ENCODE measurements around the gene DNAJC18. TPM values are rescaled to one million over a fixed set of nuclear protein-coding genes. Genes with fewer than 3 reads are reported as not detected.
A peak's percentile ranks its signal among the peaks of the same experiment; 100 is the strongest.

Gene DNAJC18
- total and polyA plus RNA-seq, 2 experiments from 2014 or later: 10.9 to 13.4 TPM

DNA sequence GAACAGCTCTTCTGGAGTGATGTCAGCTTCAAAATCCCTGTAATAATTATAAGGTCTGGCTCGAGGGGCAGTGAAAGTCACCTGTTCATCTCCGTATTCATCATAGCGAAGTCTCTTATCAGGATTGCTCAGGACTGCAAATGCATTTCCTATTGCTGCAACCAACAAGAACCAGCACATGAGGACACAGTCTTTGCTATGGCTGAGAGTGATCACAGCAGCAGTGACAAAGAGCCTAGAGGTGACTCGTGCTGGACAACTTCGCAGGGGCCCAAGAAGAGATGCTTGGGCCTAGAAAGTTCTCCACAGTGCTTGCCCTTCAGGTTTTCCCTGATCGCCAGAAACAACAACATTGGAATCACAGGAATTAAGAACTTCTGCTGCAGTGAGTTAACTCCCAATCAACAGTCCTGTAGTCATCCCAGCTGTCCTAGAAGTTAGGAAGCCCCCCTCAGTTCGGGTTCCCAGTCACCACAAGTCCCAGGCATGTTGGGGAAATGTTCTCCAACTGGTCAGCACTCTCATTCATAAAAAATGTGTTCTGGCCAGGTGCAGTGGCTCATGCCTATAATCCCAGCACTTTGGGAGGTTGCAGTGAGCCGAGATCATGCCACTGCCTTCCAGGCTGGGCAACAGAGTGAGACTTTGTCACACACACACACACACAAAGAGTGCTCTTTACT lies 13.0 kb downstream of the DNAJC18 start:
- Histone ChIP-seq H3K4me1 (ENCODE audit: insufficient read depth) (0 out of 2 replicates have a peak, but pooled peaks cover 4% of the 10 kb centered on the region), H3K9ac (no peak overlapping the region), H3K79me2 (ENCODE audit: insufficient read depth) (no peaks in the 10 kb centered on the region), H3K27ac (peak overlapping the region; percentile 56), H3K27me3 (replicated peaks; ENCODE audit: insufficient read depth) (no peaks in the 10 kb centered on the region), H3K4me3 (no peak overlapping the region), H3F3A (ENCODE audit: insufficient read depth) (0 out of 2 replicates have a peak, but pooled peaks cover 5% of the 10 kb centered on the region), H4K20me1 (ENCODE audit: insufficient read depth) (no peaks in the 10 kb centered on the region), H3K4me2 (ENCODE audit: unreplicated experiment) (no peak overlapping the region), H3K9me2 (ENCODE audit: insufficient read depth) (no peaks in the 10 kb centered on the region), H3K9me3 (ENCODE audit: low read depth) (no peaks in the 10 kb centered on the region), H2AFZ (no peak overlapping the region), H3K36me3 (ENCODE audit: low read depth) (no peaks in the 10 kb centered on the region)
- in situ Hi-C loops (cut with MboI): loop anchor here (10.0 kb wide), 1 partner anchor 88 kb away; no protein-coding TSS in a partner anchor
- DNase-seq: peak; percentile 53
- WGBS, 2 experiments (ENCODE audit: low coverage in 1 of 2, low lambda C conversion rate in 2 of 2, missing lambda C conversion rate in 2 of 2): 74 to 83% methylated on average over 8 of the region's 8 CpGs
- TF ChIP-seq EZH2phosphoT487 (IDR thresholded peaks at IDR 0.05; ENCODE audit: insufficient read depth, low read depth): no peak
- TF ChIP-seq EZH2 (IDR thresholded peaks at IDR 0.05; ENCODE audit: insufficient read depth, poor library complexity, severe bottlenecking): no peak

DNA sequence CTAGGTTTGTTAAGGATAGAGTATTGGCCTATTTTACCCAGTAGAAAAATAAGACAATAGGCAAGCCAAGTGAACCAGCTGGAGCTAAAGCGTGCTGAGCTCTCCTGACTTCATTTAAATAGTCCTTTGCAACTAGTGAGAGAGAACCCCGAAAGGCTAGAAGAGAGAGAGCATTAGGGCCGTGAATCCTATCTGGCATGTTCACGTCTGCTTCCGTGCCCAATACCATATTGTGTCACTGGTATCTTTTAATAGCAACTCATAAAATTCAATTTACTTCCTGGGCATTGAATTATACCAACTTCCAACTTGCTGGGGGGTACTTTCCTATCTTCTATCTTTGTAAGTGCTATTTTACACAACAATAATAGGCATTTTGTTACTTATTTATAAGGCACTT lies 13.8 kb downstream of the DNAJC18 start:
- Histone ChIP-seq H3K4me1 (ENCODE audit: insufficient read depth) (0 out of 2 replicates have a peak, but pooled peaks cover 4% of the 10 kb centered on the region), H4K20me1 (ENCODE audit: insufficient read depth) (no peaks in the 10 kb centered on the region), H3K4me2 (ENCODE audit: unreplicated experiment) (no peak overlapping the region), H3K36me3 (ENCODE audit: low read depth) (no peaks in the 10 kb centered on the region), H3K27ac (no peak overlapping the region), H3K9ac (no peak overlapping the region), H3K4me3 (no peak overlapping the region), H3K27me3 (replicated peaks; ENCODE audit: insufficient read depth) (no peaks in the 10 kb centered on the region), H3F3A (ENCODE audit: insufficient read depth) (0 out of 2 replicates have a peak, but pooled peaks cover 5% of the 10 kb centered on the region), H2AFZ (no peak overlapping the region), H3K9me2 (ENCODE audit: insufficient read depth) (no peaks in the 10 kb centered on the region), H3K79me2 (ENCODE audit: insufficient read depth) (no peaks in the 10 kb centered on the region), H3K9me3 (ENCODE audit: low read depth) (no peaks in the 10 kb centered on the region)
- in situ Hi-C loops (cut with MboI): loop anchor here (10.0 kb wide), 1 partner anchor 89 kb away; no protein-coding TSS in a partner anchor
- DNase-seq: no peak
- 93 to 98% methylated on average over 5 of the region's 5 CpGs for WGBS, 2 experiments (ENCODE audit: low coverage in 1 of 2, low lambda C conversion rate in 2 of 2, missing lambda C conversion rate in 2 of 2)
- TF ChIP-seq EZH2 (IDR thresholded peaks at IDR 0.05; ENCODE audit: insufficient read depth, poor library complexity, severe bottlenecking): no peak
- no peak for TF ChIP-seq EZH2phosphoT487 (IDR thresholded peaks at IDR 0.05; ENCODE audit: insufficient read depth, low read depth)

DNA sequence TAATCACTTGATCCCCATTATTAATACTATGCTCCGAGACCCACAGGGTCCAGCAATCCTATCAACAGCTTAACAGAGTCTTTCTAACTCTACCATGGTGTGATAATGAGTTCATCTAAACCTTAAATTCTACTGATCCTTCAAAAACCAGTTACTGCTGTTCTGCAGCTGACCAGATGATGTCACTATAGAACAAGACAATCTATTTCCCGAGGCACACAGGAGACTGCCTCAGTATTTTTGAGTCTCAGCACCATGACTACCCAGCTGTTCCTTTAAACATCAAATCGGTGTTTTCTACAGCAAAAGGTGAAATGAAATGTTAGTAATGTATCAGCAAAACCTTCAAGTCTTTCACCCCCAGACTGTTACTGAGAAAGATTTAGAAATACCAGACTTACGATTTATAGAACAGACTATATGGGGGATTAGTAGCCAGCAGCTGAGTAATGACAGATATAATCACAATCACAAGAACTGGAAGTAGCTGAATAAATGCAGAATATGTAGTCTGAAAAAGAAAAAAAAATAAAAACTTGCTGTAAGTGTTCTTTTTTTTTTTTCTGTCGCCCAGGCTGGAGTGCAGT lies 16.9 kb downstream of the DNAJC18 start:
- no peaks in the 10 kb centered on the region for H3K9me3 ChIP-seq (ENCODE audit: low read depth)
- H3K4me2 ChIP-seq (ENCODE audit: unreplicated experiment): no peak overlapping the region
- no peaks in the 10 kb centered on the region for H3K9me2 ChIP-seq (ENCODE audit: insufficient read depth)
- in situ Hi-C loops (cut with MboI): loop anchor here (10.0 kb wide), 1 partner anchor 92 kb away; no protein-coding TSS in a partner anchor
- H3K4me3 ChIP-seq: no peak overlapping the region
- peaks cover 8% of the 10 kb centered on the region; the same call in 1 of the 2 replicates for H3K36me3 ChIP-seq (ENCODE audit: low read depth)
- 0 out of 2 replicates have a peak, but pooled peaks cover 4% of the 10 kb centered on the region for H3K4me1 ChIP-seq (ENCODE audit: insufficient read depth)
- no peaks in the 10 kb centered on the region for H4K20me1 ChIP-seq (ENCODE audit: insufficient read depth)
- H3K27me3 ChIP-seq (replicated peaks; ENCODE audit: insufficient read depth): no peaks in the 10 kb centered on the region
- TF ChIP-seq EZH2phosphoT487 (IDR thresholded peaks at IDR 0.05; ENCODE audit: insufficient read depth, low read depth) (no peak), EZH2 (IDR thresholded peaks at IDR 0.05; ENCODE audit: insufficient read depth, poor library complexity, severe bottlenecking) (no peak)
- 33 to 35% methylated on average over 5 of the region's 5 CpGs for WGBS, 2 experiments (ENCODE audit: low coverage in 1 of 2, low lambda C conversion rate in 2 of 2, missing lambda C conversion rate in 2 of 2)
- H3K27ac ChIP-seq: no peak overlapping the region
- no peaks in the 10 kb centered on the region for H3K79me2 ChIP-seq (ENCODE audit: insufficient read depth)
- H3K9ac ChIP-seq: no peak overlapping the region
- 0 out of 2 replicates have a peak overlapping the region, but pooled peaks have one; percentile 45 for H2AFZ ChIP-seq
- 0 out of 2 replicates have a peak, but pooled peaks cover 5% of the 10 kb centered on the region for H3F3A ChIP-seq (ENCODE audit: insufficient read depth)
- peak; percentile 82 for DNase-seq

DNA sequence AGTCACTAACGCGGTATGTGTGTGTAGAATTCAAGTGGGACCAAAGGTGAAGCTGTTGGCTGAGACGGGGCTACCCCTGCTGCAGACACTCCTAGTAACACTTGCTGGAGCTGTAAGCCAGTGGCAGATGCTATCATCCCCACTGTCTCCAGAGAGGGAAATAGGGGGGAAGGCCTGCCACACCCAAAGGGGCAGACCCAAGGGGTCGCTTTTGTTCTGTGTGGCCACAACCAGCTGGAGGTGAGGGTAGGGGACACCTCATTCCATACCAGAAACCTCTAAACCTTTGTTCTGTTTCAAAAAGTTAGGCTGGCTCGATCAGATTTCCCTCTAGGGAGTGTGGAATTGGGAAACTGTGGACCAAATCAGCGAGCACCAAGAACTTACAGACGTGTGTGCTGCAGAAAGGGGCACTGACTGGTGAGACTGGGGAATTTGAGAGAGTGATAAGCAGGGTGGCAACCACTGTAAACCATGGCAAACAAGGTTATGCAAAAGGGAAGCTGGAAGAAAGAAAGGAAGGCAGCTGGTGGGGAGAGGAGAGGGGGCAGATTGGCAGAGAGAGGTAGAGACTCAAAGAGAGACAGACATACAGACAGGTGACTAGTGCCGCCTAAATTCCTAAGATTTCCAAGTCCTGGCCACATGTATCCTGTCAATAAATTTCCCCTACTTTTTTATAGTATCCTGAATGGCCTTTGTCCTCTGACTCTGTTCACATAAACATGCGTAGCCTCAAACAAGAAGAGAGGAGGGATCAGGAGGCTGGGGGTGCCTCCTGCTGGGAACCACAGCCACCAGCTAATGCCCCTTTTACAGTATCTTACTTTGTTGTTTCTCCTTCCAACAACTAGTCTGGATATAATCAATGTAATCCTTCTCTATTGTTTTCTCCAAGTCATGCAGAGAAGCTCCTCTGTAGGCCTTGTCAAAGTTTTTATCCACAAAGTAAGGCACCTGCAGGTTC lies 19.8 kb downstream of the DNAJC18 start:
- TF ChIP-seq EZH2phosphoT487 (IDR thresholded peaks at IDR 0.05; ENCODE audit: insufficient read depth, low read depth) (no peak), EZH2 (IDR thresholded peaks at IDR 0.05; ENCODE audit: insufficient read depth, poor library complexity, severe bottlenecking) (no peak)
- Histone ChIP-seq H3K4me3 (no peak overlapping the region), H3K36me3 (ENCODE audit: low read depth) (peaks cover 8% of the 10 kb centered on the region; the same call in 1 of the 2 replicates), H3K79me2 (ENCODE audit: insufficient read depth) (no peaks in the 10 kb centered on the region), H3K9me3 (ENCODE audit: low read depth) (no peaks in the 10 kb centered on the region), H3K4me2 (ENCODE audit: unreplicated experiment) (no peak overlapping the region), H3K4me1 (ENCODE audit: insufficient read depth) (no peaks in the 10 kb centered on the region), H3K9ac (no peak overlapping the region), H3K27ac (no peak overlapping the region), H3K9me2 (ENCODE audit: insufficient read depth) (no peaks in the 10 kb centered on the region), H4K20me1 (ENCODE audit: insufficient read depth) (no peaks in the 10 kb centered on the region), H3F3A (ENCODE audit: insufficient read depth) (no peaks in the 10 kb centered on the region), H2AFZ (no peak overlapping the region), H3K27me3 (replicated peaks; ENCODE audit: insufficient read depth) (no peaks in the 10 kb centered on the region)
- DNase-seq: no peak
- in situ Hi-C loops (cut with MboI): loop anchor here (10.0 kb wide), 1 partner anchor 95 kb away; no protein-coding TSS in a partner anchor
- 89 to 93% methylated on average over 9 of the region's 9 CpGs for WGBS, 2 experiments (ENCODE audit: low coverage in 1 of 2, low lambda C conversion rate in 2 of 2, missing lambda C conversion rate in 2 of 2)

All from GM23248 (cell line).